Stimulated activated CD4-positive, alpha-beta T cell treated with anti-CD3 and anti-CD28 coated beads, Interleukin-4, amount 100 ng/mL, for 4 hours (primary cell): ENCODE results near the gene KLHDC10.
"Not testable (repeated sequence)": the region's sequence is repeated elsewhere in the genome, so short reads cannot be mapped to it uniquely, and the experiment has no call there.

ENCODE experiments used
- DNase-seq, 2 experiments: peaks; one replicate each; pipeline ENCODE4 v3.0.0-alpha.2; 2020

Gene KLHDC10

GRCh38 chr7:130141884-130142653 is 71.7 kb downstream of the KLHDC10 start:
- DNase-seq, result no peak

- DNase-seq, result no peak
Measured at GRCh38 chr7:130142654-130143333, 72.5 kb downstream of the KLHDC10 start.

DNA sequence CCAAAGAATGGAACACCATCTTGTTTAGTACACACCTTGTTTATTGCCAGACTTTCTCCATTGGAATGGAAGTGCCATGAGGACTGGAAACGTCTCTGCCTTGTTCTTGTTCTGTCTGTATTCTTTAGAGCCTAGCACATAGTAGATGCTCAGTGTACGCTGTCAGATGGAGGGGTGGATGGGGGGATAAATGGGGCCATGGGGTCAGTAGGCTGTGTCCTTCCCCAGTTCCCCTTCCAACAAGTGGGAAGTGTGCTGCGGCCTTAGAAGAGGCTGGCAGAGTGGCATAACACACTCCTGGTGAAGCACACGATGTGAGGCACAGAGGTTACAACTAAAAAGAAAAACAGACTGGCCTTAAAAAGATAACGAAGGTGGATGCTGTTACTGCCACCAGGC is 73.0 kb downstream of the KLHDC10 start:
- DNase-seq, result no peak

- no peak for DNase-seq
Measured at GRCh38 chr7:130143986-130144311, 73.6 kb downstream of the KLHDC10 start.

DNA sequence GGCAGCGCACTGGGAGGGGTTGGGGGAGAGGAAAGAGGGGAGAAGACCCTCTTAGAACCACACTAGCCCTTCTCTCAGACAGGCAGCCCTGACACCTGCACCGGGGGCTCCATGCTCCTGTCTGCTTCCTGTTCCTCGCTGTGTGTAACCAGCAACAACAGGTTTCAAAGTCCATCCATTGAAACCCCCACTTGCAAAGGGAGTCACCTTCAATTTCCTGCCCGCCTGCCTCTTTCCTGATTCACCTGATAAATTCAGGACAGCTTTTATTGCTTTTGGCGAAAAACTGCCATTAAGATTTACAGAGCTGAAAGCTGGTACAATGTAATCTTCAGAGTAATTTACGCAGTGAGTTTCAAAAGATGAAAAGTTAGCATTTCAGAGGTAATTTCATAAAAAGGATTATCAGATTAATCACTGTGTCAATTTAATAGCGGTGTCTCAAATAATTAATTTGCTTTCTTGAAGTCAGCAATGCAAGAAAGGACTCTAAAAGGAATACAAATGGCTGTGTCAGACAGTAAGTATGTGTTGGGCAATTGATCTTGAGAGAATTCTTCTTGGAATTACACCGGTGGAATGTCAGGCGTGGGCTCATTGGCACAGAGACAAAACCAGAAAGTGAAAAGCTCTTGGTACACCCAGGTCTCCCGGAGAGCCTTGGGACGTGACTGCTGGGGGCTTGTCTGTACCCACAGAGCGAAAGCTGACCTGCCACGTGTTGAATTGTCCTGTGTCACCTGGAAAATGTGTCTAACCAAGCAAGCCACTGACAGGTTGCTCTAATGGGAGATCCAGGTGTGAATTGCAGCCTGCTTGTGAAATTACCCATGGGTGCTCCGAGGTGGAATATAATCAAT is 74.2 kb downstream of the KLHDC10 start:
- no peak for DNase-seq

- no peak for DNase-seq
Measured at GRCh38 chr7:130145424-130146100, 75.2 kb downstream of the KLHDC10 start.

DNA sequence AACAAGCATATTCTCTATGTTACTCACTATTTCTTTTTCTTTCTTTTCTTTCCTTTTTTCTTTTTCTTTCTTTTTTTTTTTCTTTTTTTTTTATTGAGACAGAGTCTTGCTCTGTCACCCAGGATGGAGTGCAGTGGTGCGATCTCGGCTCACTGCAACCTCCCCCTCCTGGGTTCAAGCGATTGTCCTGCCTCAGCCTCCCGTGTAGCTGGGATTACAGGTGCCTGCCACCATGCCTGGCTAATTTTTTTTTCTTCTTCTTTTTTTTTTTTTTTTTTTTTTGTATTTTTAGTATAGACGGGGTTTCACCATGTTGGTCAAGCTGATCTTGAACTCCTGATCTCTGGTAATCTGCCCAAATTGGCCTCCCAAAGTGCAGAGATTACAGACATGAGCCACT is 75.8 kb downstream of the KLHDC10 start:
- not testable (repeated sequence) for DNase-seq

GRCh38 chr7:130146693-130147405 is 76.5 kb downstream of the KLHDC10 start:
- no peak for DNase-seq

GRCh38 chr7:130147710-130148325 is 77.5 kb downstream of the KLHDC10 start:
- DNase-seq, result no peak

- no peak for DNase-seq
Measured at GRCh38 chr7:130148561-130148960, 78.2 kb downstream of the KLHDC10 start.

DNA sequence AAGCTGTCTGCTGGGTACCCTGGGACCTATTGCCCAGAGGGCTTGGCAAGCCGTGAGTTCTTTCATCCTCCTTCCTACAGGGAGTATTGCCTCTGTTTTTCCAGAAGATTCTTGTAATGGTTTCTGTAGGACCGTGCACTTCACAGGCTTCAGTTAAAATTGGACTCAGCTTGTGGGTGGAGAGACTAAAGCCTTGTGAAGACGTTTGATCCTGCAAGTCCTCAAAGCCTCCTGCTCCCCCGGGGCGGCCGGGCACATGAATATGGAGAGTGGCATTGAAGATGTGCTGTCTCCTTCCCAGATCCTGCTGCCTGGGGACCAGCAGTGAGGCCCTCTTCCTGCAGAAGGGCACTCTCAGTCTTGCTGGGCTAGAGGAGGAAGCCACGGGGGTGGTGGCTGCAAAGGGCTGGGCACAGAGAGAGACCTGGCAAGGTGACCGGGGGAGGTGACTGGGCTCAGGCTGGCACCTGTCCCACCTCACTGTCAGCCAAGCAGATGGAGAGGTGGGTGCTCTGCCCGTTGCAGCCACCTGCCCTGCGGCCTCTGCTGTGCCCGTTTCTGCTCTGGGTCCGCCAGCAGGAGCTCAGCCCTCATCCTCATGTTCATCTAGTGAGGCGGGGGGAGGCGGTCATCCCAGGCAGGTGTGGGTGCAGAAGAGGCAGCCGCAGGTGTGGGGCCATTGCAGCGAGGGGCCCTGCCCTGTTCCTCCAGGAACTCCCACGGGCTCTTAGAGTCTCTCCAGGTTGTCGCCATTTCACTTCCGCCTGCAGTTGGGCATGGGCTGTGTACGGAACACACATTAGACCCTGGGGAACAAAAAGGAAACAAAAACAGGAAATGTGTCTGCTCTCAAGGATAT is 79.2 kb downstream of the KLHDC10 start:
- DNase-seq, result no peak

GRCh38 chr7:130150587-130150986 is 80.3 kb downstream of the KLHDC10 start:
- no peak for DNase-seq

DNA sequence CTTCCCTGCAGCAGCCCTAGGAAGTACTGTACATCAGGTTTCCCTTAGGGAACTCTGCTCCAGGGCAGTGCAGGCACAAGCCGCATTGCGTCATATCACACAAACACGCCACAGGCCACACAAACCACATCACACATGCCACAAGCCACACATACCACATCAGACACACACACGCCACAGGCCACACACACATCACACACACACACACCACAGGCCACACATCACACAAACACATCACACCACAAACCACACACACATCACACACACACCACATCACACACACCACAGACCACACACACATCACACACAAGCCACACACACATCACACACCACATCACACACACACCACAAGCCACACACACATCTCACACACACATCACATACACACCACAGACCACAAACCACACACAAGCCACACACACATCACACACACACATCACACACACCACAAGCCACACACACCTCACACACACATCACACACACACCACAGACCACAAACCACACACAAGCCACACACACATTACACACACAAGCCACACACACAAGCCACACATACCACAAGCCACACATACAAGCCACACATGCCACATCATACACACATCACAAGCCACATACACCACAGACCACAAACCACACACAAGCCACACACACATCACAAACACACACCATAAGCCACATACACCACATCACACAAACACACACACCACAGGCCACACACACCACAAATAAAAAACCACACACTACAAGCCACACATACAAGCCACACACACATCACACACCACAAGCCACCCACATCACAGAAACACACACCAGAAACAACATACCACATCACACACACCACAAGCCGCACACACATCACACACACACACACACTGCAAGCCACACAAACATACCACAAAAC is 81.5 kb downstream of the KLHDC10 start:
- peak in 1 of 2 experiments; percentile 20 for DNase-seq

- DNase-seq, result no peak
Measured at GRCh38 chr7:130152493-130153210, 82.3 kb downstream of the KLHDC10 start.

DNA sequence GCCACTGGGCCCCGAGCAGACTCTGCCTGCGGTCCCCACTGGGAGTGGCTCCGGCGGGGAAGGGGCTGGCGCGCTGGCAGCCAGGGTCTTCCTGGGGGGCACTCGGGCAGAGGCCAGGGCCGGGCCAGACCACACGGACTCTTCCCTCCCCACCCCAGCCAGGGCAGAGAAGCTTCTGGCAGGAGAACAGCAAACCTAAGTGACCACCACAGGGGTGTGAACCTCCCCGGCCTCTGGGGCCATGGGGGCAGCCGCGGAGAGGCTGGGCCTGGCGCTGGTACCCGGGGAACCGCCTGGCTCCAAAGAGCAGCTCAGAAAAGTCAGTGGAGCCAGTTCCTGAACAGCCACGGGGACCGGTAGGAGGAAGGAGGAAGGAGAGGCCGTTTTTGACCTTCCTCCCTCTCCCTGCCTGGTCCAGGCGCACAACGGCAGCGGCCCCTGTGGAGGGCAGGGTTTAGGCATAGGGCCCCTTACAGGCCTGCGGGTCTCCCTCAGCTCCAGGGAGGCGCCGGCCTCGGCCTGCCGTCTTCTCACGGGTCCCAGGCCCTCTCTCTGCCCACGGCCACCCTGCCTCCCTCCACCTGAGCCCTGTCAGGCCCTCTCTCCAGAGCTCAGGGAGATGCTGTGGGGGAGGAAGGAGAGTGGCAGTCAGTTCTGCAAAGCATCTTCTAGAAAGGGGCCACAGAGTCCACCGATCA is 83.0 kb downstream of the KLHDC10 start:
- DNase-seq, result no peak

DNA sequence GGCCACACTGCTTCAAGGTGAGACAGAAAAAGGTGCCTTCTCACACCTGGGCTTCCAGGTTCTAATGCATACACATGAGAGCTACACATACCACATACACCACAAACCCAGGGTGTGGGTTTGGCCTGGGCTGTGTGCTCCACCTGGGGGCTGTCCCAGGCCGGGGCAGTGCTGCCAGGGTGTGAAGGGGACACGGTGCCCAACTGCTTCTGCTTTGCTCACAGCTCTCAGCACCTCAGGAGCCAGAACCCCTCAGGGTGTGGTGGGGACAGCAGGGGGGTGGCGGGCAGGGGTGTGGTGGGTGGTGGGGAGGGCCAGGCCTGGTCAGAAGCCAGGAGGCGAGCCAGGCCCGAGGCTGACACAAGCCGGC is 83.8 kb downstream of the KLHDC10 start:
- DNase-seq, result no peak

DNA sequence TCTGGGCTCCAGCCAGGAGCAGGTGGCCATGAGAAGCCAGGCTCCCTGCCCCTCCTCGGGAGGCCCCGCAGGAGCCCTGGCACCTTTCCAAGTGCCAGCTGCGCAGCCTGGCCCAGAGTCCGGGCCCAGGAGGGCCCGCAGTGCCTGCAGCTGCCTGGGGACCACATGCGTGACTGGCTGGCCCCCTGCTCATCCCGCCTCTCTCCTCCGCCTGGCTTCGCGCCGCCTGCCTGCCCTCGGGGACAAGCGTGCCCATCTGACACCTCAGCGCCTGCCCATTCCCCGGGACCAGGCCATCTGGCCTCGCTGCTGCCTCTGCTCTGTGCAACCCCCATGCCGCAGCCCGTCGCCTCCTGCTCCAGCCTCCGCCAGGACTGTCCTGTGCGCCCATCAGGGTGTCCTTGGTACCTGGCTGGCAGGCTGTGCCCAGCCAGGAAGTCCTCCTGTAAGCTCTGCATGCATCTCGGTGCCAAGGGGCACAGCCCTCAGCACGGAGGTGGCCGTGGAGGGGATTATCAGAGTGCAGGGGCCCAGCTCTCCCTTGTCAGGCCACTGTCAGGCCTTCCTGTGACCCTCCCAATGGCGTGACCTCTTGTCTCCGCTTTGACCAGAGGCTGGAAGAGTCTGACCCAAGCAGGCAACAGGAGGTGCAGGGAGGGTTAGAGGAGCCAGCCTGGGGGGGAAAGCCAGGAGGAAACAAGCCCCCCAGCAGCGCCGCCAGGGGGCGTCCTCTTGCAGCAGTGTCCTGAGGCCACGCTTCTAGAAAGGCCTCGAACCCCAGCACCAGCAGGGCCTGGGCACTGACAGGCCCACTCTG is 84.4 kb downstream of the KLHDC10 start:
- DNase-seq, result no peak

DNA sequence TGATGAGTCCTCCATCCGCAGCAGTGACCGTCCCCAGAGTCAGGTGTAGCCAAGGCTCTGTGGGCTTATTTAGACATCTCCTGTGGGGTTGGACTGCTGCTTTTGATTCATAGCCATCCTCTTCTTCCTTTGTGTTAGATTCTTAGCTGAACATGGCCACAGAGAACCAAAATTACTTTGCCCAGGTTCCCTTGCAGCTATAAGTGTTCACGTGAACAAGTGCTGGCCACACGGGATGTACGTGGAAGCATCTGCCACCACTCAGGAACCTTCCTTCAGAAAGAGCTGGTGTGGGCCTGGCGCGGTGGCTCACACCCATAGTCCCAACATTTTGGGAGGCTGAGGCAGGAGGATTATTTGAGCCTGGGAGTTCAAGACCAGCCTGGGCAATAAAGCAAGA is 85.8 kb downstream of the KLHDC10 start:
- DNase-seq, result no peak
